ENCODE data around the gene HUS1. TPM values are rescaled to one million over a fixed set of nuclear protein-coding genes. Genes with fewer than 3 reads are reported as not detected.
"Not testable (repeated sequence)": the region's sequence is repeated elsewhere in the genome, so short reads cannot be mapped to it uniquely, and the experiment has no call there.

Gene HUS1
- 10 to 100 TPM; 49.2 to 50.4 TPM for total RNA-seq

DNA sequence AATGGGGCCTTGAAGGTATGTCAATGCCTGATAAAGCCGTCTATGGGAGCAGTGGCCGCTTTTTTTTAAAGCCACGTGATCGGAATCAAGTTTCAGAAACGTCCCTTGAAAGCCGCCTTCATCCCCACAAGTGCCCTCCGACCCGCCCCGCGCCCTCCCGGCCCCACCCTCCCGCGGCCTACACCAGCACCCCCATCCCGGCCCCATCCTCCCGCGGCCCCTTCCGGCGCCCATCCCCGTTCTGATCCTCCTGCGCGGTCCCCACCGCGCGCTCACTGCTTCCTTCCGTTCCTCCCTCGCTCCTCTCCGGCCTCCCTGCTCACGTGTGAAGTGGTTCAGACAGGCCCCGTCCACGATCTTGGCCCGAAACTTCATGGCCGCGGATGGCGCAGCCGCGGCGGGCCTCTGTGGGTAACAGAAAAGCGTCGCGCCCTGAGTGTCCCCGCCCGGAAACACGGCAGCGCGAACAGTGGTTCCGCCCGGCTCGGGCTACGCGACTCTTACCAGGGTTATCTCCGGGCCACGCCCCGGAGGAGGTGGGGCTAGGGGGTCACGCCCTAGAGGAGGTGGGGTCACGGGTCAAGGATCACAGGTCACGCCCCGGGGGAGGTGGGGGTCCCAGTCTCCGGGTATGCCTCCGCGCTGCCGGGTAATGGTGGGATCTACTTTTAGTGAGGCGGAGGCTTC is at the start of gene HUS1:
TSS of gene HUS1 (minus strand) at position 471 of the 687 bp plus-strand sequence. CDS start at position 375, 96 bp downstream.
- H3K4me1 Mint-ChIP-seq, result peaks cover 15% of the 10 kb centered on the region
- DNase-seq, result peak; percentile 94
- peak within 1 kb of the TSS; percentile 95 for H3K27ac Mint-ChIP-seq
- peak within 1 kb of the TSS; percentile 92 for H3K4me3 Mint-ChIP-seq
- peaks cover 23% of the 10 kb centered on the region for H3K36me3 Mint-ChIP-seq
- no peaks in the 10 kb centered on the region for H3K27me3 Mint-ChIP-seq
- H3K9me3 Mint-ChIP-seq, result no peaks in the 10 kb centered on the region

- no peak within 1 kb of the TSS for H3K27ac Mint-ChIP-seq
- peaks cover 5% of the 10 kb centered on the region for H3K9me3 Mint-ChIP-seq
- peaks cover 9% of the 10 kb centered on the region for H3K27me3 Mint-ChIP-seq
- no peak for DNase-seq
- peaks cover 1% of the 10 kb centered on the region for H3K36me3 Mint-ChIP-seq
- H3K4me1 Mint-ChIP-seq, result no peaks in the 10 kb centered on the region
- H3K4me3 Mint-ChIP-seq, result no peak within 1 kb of the TSS
Measured at GRCh38 chr7:48028938-48029337, 49.5 kb upstream of the HUS1 start, which contains the start of gene SUN3. SUN3 (minus strand) TSS chr7:48029107; CDS start chr7:48028938, 169 bp downstream.

- no peak for DNase-seq
- Mint-ChIP-seq H3K4me1 (no peaks in the 10 kb centered on the region), H3K36me3 (peaks cover 3% of the 10 kb centered on the region)
Measured at GRCh38 chr7:48025624-48026023, 46.2 kb upstream of the HUS1 start.

GRCh38 chr7:48017674-48018073 is 38.3 kb upstream of the HUS1 start:
- Mint-ChIP-seq H3K27me3 (no peaks in the 10 kb centered on the region), H3K36me3 (peaks cover 2% of the 10 kb centered on the region), H3K27ac (no peak overlapping the region), H3K4me1 (no peaks in the 10 kb centered on the region), H3K9me3 (peaks cover 12% of the 10 kb centered on the region), H3K4me3 (no peak overlapping the region)
- DNase-seq, result no peak

More at GRCh38 chr7:48025624-48026023, 46.2 kb upstream of the HUS1 start:
- no peak overlapping the region for H3K27ac Mint-ChIP-seq
- no peak overlapping the region for H3K4me3 Mint-ChIP-seq
- peaks cover 9% of the 10 kb centered on the region for H3K27me3 Mint-ChIP-seq
- peaks cover 8% of the 10 kb centered on the region for H3K9me3 Mint-ChIP-seq

- H3K36me3 Mint-ChIP-seq, result peaks cover 2% of the 10 kb centered on the region
- H3K4me3 Mint-ChIP-seq, result no peak overlapping the region
- H3K9me3 Mint-ChIP-seq, result peaks cover 10% of the 10 kb centered on the region
- DNase-seq, result no peak
- no peaks in the 10 kb centered on the region for H3K27me3 Mint-ChIP-seq
- H3K4me1 Mint-ChIP-seq, result peaks cover 1% of the 10 kb centered on the region
- H3K27ac Mint-ChIP-seq, result no peak overlapping the region
Measured at GRCh38 chr7:48016641-48017040, 37.2 kb upstream of the HUS1 start.

DNA sequence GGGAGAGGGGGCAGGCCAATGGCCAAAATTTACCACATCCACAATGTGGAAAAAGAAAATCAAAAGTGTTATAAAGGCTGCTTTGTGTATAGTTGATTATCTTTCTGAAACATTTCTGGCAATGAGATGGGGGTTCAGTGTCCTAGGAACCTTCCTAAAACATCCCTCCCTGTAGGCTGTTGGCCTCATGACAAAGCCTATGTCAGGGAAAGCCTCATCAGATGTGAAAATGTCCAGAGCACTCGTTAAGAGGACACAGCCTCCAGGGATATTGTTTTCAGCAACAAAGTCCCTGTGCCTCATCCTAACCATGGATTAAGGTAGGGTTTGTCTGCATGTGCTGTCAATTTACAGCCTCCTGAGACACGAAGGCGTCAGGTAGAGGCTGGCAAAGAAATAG is 32.5 kb upstream of the HUS1 start:
- Mint-ChIP-seq H3K4me3 (no peak overlapping the region), H3K36me3 (no peaks in the 10 kb centered on the region), H3K27ac (no peak overlapping the region), H3K4me1 (peaks cover 2% of the 10 kb centered on the region), H3K9me3 (no peaks in the 10 kb centered on the region), H3K27me3 (peaks cover 3% of the 10 kb centered on the region)
- no peak for DNase-seq

DNA sequence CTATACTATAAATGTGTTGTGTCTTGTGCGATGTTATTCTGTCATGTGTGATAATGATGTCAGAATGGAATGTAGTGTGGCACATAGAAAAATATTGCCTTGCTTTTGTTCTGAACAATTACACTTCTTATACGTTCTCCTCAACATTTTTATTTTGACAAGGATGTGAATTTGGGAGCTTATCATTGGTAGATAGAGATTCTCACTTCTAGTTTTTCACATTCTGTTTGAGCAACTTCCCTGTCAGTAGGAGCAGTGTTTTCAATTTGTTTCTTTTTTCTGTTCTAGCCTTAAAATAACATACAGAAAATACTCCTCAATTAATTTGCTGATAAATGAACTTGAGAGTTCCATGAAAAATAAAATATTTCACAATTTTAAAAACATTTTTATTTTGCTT is 31.9 kb upstream of the HUS1 start:
- Mint-ChIP-seq H3K4me3 (no peak overlapping the region), H3K27me3 (peaks cover 3% of the 10 kb centered on the region), H3K4me1 (peaks cover 2% of the 10 kb centered on the region), H3K9me3 (no peaks in the 10 kb centered on the region), H3K27ac (no peak overlapping the region), H3K36me3 (no peaks in the 10 kb centered on the region)
- no peak for DNase-seq

GRCh38 chr7:48009954-48010353 is 30.5 kb upstream of the HUS1 start:
- no peaks in the 10 kb centered on the region for H3K36me3 Mint-ChIP-seq
- no peak for DNase-seq
- peaks cover 3% of the 10 kb centered on the region for H3K27me3 Mint-ChIP-seq
- no peak overlapping the region for H3K27ac Mint-ChIP-seq
- H3K9me3 Mint-ChIP-seq, result no peaks in the 10 kb centered on the region
- H3K4me1 Mint-ChIP-seq, result peaks cover 2% of the 10 kb centered on the region
- no peak overlapping the region for H3K4me3 Mint-ChIP-seq

- Mint-ChIP-seq H3K27me3 (peaks cover 3% of the 10 kb centered on the region), H3K36me3 (no peaks in the 10 kb centered on the region), H3K27ac (no peak overlapping the region), H3K9me3 (no peaks in the 10 kb centered on the region), H3K4me3 (no peak overlapping the region), H3K4me1 (peaks cover 2% of the 10 kb centered on the region)
- no peak for DNase-seq
Measured at GRCh38 chr7:48009257-48009656, 29.8 kb upstream of the HUS1 start.

DNA sequence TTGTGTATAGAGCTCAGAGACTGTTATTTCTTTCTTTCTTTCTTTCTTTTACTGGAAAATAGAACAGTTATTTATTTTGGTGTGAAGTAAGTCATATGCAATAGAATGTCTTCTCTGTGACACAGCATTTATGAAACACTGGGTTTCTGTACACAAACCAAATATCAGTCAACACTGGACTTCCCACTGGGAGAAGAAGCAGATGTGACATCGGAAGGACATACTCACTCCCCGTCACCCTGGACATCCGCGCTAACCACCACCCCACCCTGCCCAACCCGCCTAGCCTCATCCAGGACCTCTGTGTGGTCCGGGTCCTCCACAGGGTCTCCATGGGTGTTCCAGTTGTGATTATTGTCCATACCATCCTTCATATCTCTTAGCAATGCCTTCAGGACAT is 27.5 kb upstream of the HUS1 start:
- no peaks in the 10 kb centered on the region for H3K9me3 Mint-ChIP-seq
- no peak overlapping the region for H3K4me3 Mint-ChIP-seq
- H3K27ac Mint-ChIP-seq, result no peak overlapping the region

DNA sequence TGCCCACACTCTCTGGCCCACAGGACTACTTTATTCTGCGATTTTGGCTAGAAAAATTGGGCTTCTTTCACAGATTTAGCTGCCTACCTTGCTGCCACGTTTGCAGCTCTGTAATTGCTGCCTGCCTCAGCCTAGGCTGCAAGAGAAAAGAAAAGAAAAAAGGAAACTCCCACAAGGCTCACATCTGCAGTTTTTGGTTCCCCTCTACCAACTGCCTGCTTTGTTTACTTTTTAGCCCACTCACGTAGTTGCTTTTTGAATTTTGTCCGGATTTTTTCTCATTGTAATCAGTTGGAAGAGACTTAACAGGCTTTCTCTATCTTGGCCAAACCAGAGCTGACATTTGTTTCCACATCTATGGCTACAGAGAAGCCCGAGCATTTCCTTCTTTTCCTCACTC is 25.2 kb upstream of the HUS1 start:
- Mint-ChIP-seq H3K4me1 (no peaks in the 10 kb centered on the region), H3K36me3 (no peaks in the 10 kb centered on the region), H3K4me3 (no peak overlapping the region), H3K27me3 (peaks cover 3% of the 10 kb centered on the region), H3K9me3 (no peaks in the 10 kb centered on the region), H3K27ac (no peak overlapping the region)
- DNase-seq, result no peak

More for the DNA sequence above, 27.5 kb upstream of the HUS1 start:
- DNase-seq, result no peak
- Mint-ChIP-seq H3K27me3 (peaks cover 3% of the 10 kb centered on the region), H3K36me3 (no peaks in the 10 kb centered on the region), H3K4me1 (peaks cover 2% of the 10 kb centered on the region)

DNA sequence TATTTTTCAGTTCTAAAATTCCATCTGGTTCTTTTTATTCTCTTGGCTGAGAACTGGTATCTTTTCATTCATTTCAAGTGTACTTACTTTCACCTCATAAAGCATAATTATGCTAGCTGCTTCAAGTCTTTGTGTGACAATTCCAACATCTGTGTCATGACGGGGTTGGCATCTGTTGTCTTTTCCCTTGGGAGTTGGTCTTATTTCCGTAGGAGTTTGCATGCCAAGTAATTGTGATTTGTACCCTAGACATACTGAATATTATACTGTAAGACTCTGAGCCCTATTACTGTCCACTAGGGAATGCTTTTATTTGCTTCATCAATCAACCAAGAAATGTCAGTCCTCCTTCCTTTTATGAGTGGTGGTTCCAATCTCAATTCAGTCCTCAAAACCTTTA is 24.6 kb upstream of the HUS1 start:
- H3K27ac Mint-ChIP-seq, result no peak overlapping the region
- no peak overlapping the region for H3K4me3 Mint-ChIP-seq
- no peaks in the 10 kb centered on the region for H3K4me1 Mint-ChIP-seq
- no peaks in the 10 kb centered on the region for H3K36me3 Mint-ChIP-seq
- peaks cover 3% of the 10 kb centered on the region for H3K27me3 Mint-ChIP-seq
- no peak for DNase-seq
- H3K9me3 Mint-ChIP-seq, result no peaks in the 10 kb centered on the region

DNA sequence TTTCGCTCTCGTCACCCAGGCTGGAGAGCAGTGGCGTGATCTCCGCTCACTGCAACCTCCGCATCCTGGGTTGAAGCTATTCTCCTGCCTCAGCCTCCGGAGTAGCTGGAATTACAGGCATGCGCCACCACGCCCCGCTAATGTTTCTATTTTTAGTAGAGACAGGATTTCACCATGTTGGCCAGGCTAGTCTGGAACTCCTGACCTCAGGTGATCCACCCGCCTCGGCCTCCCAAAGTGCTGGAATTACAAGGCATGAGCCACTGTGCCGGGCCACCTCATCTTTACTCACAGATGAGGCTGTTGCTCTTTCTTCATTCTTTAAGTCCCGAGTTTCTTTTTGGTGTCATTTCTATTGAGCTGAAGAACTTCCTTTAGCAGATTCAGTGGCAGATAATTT is 20.7 kb upstream of the HUS1 start:
- DNase-seq, H3K9me3 Mint-ChIP-seq, H3K27ac Mint-ChIP-seq, H3K36me3 Mint-ChIP-seq, H3K27me3 Mint-ChIP-seq, H3K4me3 Mint-ChIP-seq, H3K4me1 Mint-ChIP-seq: not testable (repeated sequence)

GRCh38 chr7:47999413-47999812 is 20.0 kb upstream of the HUS1 start:
- Mint-ChIP-seq H3K36me3 (no peaks in the 10 kb centered on the region), H3K27ac (no peak overlapping the region)
- no peak for DNase-seq

GRCh38 chr7:47992446-47992845 is 13.0 kb upstream of the HUS1 start:
- peak overlapping the region; percentile 97 for H3K27ac Mint-ChIP-seq
- no peaks in the 10 kb centered on the region for H3K27me3 Mint-ChIP-seq
- no peak for DNase-seq
- H3K36me3 Mint-ChIP-seq, result peaks cover 4% of the 10 kb centered on the region
- H3K4me1 Mint-ChIP-seq, result peaks cover 19% of the 10 kb centered on the region
- peak overlapping the region; percentile 79 for H3K4me3 Mint-ChIP-seq
- peaks cover 2% of the 10 kb centered on the region for H3K9me3 Mint-ChIP-seq

More at GRCh38 chr7:47999413-47999812, 20.0 kb upstream of the HUS1 start:
- H3K4me3 Mint-ChIP-seq, result no peak overlapping the region
- H3K27me3 Mint-ChIP-seq, result no peaks in the 10 kb centered on the region
- H3K9me3 Mint-ChIP-seq, result no peaks in the 10 kb centered on the region
- no peaks in the 10 kb centered on the region for H3K4me1 Mint-ChIP-seq

GRCh38 chr7:47991741-47992311 is 12.4 kb upstream of the HUS1 start:
- Mint-ChIP-seq H3K4me1 (peaks cover 19% of the 10 kb centered on the region), H3K9me3 (peaks cover 2% of the 10 kb centered on the region), H3K36me3 (peaks cover 4% of the 10 kb centered on the region), H3K4me3 (peak overlapping the region; percentile 79), H3K27me3 (no peaks in the 10 kb centered on the region), H3K27ac (peak overlapping the region; percentile 97)
- DNase-seq, result peak; percentile 88

All from activated naive CD8-positive, alpha-beta T cell treated with anti-CD3 and anti-CD28 coated beads for 36 hours (primary cell).